ENCODE results near the gene DSCAML1. TPM values are rescaled to one million over a fixed set of nuclear protein-coding genes. Genes with fewer than 3 reads are reported as not detected.

Gene DSCAML1
- total RNA-seq, 1 donor from 2014 or later = 2.5 TPM

DNA sequence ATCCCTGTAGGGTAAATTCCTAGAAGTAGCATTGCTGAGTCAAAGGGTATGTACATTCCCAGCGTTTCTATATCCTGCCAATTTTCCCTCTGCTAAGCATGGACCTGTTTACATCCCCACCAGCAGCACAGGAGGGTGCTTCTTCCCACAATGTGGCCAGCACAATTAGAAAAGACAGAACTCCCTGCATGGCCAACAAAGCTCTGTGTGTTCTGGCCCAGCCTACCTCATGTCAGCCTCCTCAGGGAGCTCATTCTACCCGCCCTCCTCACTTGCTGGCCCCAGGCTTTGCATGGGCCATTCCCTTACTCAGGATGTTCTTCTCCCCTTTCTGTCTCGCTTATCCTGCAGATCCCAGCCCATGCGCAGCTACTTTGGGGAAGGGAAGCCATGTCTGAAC is 186.1 kb downstream of the DSCAML1 start:
- Mint-ChIP-seq H3K4me1 (no peaks in the 10 kb centered on the region), H3K4me3 (no peak overlapping the region), H3K27ac (no peak overlapping the region), H3K36me3 (no peaks in the 10 kb centered on the region), H3K9me3 (no peaks in the 10 kb centered on the region), H3K27me3 (ENCODE audit: low read depth) (peaks cover 84% of the 10 kb centered on the region)
- DNase-seq (ENCODE audit: low spot score in 2 of 2, unreplicated experiment in 2 of 2) = no peak
- TF ChIP-seq, protein P1, sequence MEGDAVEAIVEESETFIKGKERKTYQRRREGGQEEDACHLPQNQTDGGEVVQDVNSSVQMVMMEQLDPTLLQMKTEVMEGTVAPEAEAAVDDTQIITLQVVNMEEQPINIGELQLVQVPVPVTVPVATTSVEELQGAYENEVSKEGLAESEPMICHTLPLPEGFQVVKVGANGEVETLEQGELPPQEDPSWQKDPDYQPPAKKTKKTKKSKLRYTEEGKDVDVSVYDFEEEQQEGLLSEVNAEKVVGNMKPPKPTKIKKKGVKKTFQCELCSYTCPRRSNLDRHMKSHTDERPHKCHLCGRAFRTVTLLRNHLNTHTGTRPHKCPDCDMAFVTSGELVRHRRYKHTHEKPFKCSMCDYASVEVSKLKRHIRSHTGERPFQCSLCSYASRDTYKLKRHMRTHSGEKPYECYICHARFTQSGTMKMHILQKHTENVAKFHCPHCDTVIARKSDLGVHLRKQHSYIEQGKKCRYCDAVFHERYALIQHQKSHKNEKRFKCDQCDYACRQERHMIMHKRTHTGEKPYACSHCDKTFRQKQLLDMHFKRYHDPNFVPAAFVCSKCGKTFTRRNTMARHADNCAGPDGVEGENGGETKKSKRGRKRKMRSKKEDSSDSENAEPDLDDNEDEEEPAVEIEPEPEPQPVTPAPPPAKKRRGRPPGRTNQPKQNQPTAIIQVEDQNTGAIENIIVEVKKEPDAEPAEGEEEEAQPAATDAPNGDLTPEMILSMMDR (IDR thresholded peaks at IDR 0.05; ENCODE audit: unreplicated experiment) = no peak

DNA sequence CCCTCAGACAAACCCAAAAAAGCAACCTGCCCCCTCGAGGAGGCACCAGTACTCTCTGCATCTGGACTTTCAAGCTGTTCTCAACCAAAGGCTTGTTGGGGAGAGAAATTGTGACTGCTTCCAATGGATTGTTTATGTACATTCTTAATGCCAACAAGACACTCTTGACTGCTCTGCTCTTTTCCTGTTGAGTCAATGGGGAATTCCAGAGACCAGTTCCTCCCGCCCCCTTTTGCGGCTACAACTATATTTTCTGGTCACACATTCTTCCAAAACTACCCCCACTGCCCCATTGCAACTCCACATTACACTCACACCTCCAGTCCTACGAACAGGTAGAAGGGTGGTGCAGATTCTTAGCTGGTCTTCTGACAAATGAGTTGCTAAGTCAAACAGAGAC is 187.0 kb downstream of the DSCAML1 start:
- H3K4me1 Mint-ChIP-seq = no peaks in the 10 kb centered on the region
- DNase-seq (ENCODE audit: low spot score in 2 of 2, unreplicated experiment in 2 of 2) = no peak
- no peaks in the 10 kb centered on the region for H3K36me3 Mint-ChIP-seq
- TF ChIP-seq, protein P1 (IDR thresholded peaks at IDR 0.05; ENCODE audit: unreplicated experiment) = no peak
- H3K9me3 Mint-ChIP-seq = no peaks in the 10 kb centered on the region
- no peak overlapping the region for H3K27ac Mint-ChIP-seq
- no peak overlapping the region for H3K4me3 Mint-ChIP-seq
- peaks cover 83% of the 10 kb centered on the region for H3K27me3 Mint-ChIP-seq (ENCODE audit: low read depth)

DNA sequence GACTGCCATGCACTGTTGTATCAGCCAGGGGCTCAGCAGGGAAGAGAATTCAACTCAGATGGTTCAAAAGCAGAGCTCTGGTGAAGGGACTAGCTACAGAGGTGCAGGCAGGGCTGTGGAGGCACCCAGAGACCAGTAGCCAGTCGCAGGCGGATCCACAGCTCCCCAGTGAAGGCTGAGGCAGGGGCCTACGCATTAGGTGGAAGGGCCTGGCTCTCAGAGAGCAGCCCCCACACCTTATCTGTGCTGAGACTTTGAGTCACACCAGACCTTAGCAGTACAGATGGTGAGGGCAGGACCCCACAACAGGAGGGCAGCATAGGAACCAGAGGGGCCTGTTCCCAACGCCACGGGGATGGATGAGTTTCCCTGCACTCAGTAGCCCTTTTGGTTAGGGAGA is 189.6 kb downstream of the DSCAML1 start:
- H3K9me3 Mint-ChIP-seq = no peaks in the 10 kb centered on the region
- H3K36me3 Mint-ChIP-seq = no peaks in the 10 kb centered on the region
- no peak overlapping the region for H3K4me3 Mint-ChIP-seq
- H3K27me3 Mint-ChIP-seq (ENCODE audit: low read depth) = peaks cover 73% of the 10 kb centered on the region
- H3K27ac Mint-ChIP-seq = no peak overlapping the region
- TF ChIP-seq, protein P1 (IDR thresholded peaks at IDR 0.05; ENCODE audit: unreplicated experiment) = no peak
- H3K4me1 Mint-ChIP-seq = no peaks in the 10 kb centered on the region
- DNase-seq (ENCODE audit: low spot score in 2 of 2, unreplicated experiment in 2 of 2) = no peak

DNA sequence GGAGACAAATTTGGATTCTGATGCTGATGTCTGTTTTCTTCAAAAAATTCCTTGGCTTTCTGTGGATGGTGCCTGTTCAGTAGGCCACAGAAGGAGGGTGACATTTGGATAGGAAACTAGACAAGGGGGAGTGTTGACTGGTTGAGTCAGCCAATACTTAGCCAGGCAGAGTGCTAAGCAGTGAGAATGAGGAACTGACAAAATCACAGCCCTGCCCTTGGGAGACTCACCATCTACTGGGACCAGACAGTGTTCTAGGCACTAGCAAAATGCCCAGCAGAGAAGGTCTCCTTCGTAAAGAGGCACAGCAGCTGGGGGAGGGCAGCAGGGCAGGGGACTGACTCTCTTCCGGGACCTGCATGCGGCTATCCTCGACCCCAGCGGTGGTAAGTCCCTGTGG is 190.2 kb downstream of the DSCAML1 start:
- TF ChIP-seq, protein P1 (IDR thresholded peaks at IDR 0.05; ENCODE audit: unreplicated experiment) = no peak
- H3K4me1 Mint-ChIP-seq = no peaks in the 10 kb centered on the region
- H3K9me3 Mint-ChIP-seq = no peaks in the 10 kb centered on the region
- DNase-seq (ENCODE audit: low spot score in 2 of 2, unreplicated experiment in 2 of 2) = no peak
- H3K4me3 Mint-ChIP-seq = no peak overlapping the region
- no peaks in the 10 kb centered on the region for H3K36me3 Mint-ChIP-seq
- H3K27ac Mint-ChIP-seq = no peak overlapping the region
- H3K27me3 Mint-ChIP-seq (ENCODE audit: low read depth) = peaks cover 70% of the 10 kb centered on the region

DNA sequence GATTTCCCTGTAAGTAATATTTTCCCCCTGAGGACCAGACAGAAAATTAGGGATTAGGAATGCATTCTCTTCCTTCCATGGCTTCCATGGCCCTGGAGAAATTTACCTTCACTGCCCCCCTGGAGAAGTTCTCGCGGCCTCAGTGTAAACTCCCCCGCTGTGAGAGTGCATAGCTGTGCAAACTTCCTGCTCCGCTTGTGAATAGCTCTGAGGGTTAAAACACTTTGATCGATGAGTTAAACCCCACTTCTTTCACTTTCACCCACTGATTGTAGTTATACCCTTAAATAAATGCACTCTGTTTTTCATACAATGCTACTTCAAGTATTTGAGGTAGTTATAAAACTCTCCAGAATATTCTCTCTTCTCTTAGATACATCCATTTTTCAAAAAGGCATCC is 190.8 kb downstream of the DSCAML1 start:
- no peak for DNase-seq (ENCODE audit: low spot score in 2 of 2, unreplicated experiment in 2 of 2)
- Mint-ChIP-seq H3K27me3 (ENCODE audit: low read depth) (peaks cover 67% of the 10 kb centered on the region), H3K27ac (no peak overlapping the region), H3K4me3 (no peak overlapping the region), H3K36me3 (no peaks in the 10 kb centered on the region), H3K4me1 (no peaks in the 10 kb centered on the region), H3K9me3 (no peaks in the 10 kb centered on the region)
- TF ChIP-seq, protein P1 (IDR thresholded peaks at IDR 0.05; ENCODE audit: unreplicated experiment) = no peak

DNA sequence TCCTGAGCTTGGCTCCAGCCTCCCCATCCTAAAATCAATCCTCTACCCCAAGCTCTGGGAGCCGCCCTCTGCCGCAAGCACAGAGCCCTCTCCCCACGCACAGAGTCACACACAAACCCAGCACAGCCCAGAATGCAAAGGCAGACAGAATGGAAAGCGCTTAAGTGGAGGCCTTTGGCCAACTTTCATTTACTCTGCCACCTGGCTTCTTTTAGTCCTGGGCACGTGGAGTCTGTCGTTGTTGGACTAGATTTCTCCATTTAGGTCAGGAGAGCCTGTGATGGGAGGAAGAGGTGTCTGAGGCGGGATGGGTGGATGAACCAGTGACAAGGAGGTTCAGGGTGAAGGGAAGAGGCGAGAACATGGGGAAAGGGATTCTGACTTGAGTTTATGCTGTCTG is 191.7 kb downstream of the DSCAML1 start:
- no peak for DNase-seq (ENCODE audit: low spot score in 2 of 2, unreplicated experiment in 2 of 2)
- Mint-ChIP-seq H3K27ac (no peak overlapping the region), H3K27me3 (ENCODE audit: low read depth) (peaks cover 66% of the 10 kb centered on the region), H3K4me1 (no peaks in the 10 kb centered on the region), H3K4me3 (no peak overlapping the region), H3K9me3 (no peaks in the 10 kb centered on the region), H3K36me3 (no peaks in the 10 kb centered on the region)
- TF ChIP-seq, protein P1 (IDR thresholded peaks at IDR 0.05; ENCODE audit: unreplicated experiment) = no peak
